IMR-90 (cell line): ENCODE results near the gene GRIA4.

ENCODE experiments used
- BHLHE40 ChIP-seq: fragments of 150-350 bp; IDR thresholded peaks from 2 replicates; pipeline ENCODE4 v1.6.1; 2016; ENCODE audit warnings: mild to moderate bottlenecking, low read depth, low read length
- CEBPB ChIP-seq: IDR thresholded peaks from 2 replicates; pipeline ENCODE4 v1.6.1; 2012; ENCODE audit warnings: low read depth, low read length, improper control_type of control experiment
- FOS ChIP-seq: fragments of 150-350 bp; IDR thresholded peaks from 2 replicates; pipeline ENCODE4 v1.6.1; 2016; ENCODE audit warnings: low read depth, low read length
- MAZ ChIP-seq: IDR thresholded peaks from 2 replicates; pipeline ENCODE4 v1.6.1; 2012; ENCODE audit warnings: low read depth, mild to moderate bottlenecking, low read length, improper control_type of control experiment, moderate library complexity, borderline replicate concordance
- POLR2A ChIP-seq: IDR thresholded peaks from 2 replicates; pipeline ENCODE4 v1.6.1; 2012; ENCODE audit warnings: mild to moderate bottlenecking, low read depth, low read length
- RAD21 ChIP-seq: IDR thresholded peaks from 2 replicates; pipeline ENCODE4 v1.6.1; 2012; ENCODE audit warnings: low read length, improper control_type of control experiment
- RFX5 ChIP-seq: IDR thresholded peaks from 2 replicates; pipeline ENCODE4 v1.8.0; 2012; ENCODE audit warnings: low read depth, mild to moderate bottlenecking, low read length, moderate library complexity
- SMC3 ChIP-seq: fragments of 150-350 bp; IDR thresholded peaks from 2 replicates; pipeline ENCODE4 v1.6.1; 2016; ENCODE audit warnings: low read depth, mild to moderate bottlenecking, antibody characterized with exemption, low read length, moderate library complexity
- TF ChIP-seq, protein P1 (sequence below): conservative IDR thresholded peaks from 2 replicates; pipeline ENCODE4 v1.5.1; 2012; ENCODE audit warnings: mild to moderate bottlenecking, low read depth, low read length, improper control_type of control experiment
- TF ChIP-seq, protein P2 (sequence below): fragments of 150-350 bp; IDR thresholded peaks from 2 replicates; pipeline ENCODE4 v1.6.1; 2017; ENCODE audit warnings: mild to moderate bottlenecking, antibody characterized with exemption, low read length, low read depth
- TF ChIP-seq, protein P3 (sequence below): fragments of 150-350 bp; IDR thresholded peaks from 2 replicates; pipeline ENCODE4 v1.6.1; 2016; ENCODE audit warnings: low read depth, mild to moderate bottlenecking, low read length, moderate library complexity, borderline replicate concordance

DNA sequence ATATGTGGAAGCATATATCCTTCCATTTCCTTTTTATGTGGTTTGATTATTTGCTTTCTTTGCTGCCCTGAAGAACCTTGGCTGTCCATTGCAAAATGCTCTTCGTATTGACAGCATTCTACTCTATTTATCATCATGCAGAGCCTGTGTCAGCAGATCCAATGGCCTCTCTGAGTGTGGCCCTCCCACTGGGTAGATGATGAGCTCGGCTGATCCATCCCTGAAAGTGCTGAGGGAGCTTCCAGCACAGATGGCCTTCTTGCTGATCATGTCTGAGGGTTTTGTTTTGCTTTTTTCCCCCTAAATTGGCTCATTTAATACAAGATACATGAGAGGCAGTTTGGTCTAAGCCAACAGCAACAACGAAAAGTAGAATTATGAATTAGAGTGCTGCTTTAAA lies 181.0 kb downstream of the GRIA4 start:
- TF ChIP-seq POLR2A (no peak), FOS (no peak), BHLHE40 (no peak), RFX5 (no peak), CEBPB (no peak), MAZ (no peak), RAD21 (no peak), SMC3 (no peak)
- TF ChIP-seq, protein P1, sequence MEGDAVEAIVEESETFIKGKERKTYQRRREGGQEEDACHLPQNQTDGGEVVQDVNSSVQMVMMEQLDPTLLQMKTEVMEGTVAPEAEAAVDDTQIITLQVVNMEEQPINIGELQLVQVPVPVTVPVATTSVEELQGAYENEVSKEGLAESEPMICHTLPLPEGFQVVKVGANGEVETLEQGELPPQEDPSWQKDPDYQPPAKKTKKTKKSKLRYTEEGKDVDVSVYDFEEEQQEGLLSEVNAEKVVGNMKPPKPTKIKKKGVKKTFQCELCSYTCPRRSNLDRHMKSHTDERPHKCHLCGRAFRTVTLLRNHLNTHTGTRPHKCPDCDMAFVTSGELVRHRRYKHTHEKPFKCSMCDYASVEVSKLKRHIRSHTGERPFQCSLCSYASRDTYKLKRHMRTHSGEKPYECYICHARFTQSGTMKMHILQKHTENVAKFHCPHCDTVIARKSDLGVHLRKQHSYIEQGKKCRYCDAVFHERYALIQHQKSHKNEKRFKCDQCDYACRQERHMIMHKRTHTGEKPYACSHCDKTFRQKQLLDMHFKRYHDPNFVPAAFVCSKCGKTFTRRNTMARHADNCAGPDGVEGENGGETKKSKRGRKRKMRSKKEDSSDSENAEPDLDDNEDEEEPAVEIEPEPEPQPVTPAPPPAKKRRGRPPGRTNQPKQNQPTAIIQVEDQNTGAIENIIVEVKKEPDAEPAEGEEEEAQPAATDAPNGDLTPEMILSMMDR: no peak
- TF ChIP-seq, protein P2, sequence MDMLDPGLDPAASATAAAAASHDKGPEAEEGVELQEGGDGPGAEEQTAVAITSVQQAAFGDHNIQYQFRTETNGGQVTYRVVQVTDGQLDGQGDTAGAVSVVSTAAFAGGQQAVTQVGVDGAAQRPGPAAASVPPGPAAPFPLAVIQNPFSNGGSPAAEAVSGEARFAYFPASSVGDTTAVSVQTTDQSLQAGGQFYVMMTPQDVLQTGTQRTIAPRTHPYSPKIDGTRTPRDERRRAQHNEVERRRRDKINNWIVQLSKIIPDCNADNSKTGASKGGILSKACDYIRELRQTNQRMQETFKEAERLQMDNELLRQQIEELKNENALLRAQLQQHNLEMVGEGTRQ: no peak
- TF ChIP-seq, protein P3, sequence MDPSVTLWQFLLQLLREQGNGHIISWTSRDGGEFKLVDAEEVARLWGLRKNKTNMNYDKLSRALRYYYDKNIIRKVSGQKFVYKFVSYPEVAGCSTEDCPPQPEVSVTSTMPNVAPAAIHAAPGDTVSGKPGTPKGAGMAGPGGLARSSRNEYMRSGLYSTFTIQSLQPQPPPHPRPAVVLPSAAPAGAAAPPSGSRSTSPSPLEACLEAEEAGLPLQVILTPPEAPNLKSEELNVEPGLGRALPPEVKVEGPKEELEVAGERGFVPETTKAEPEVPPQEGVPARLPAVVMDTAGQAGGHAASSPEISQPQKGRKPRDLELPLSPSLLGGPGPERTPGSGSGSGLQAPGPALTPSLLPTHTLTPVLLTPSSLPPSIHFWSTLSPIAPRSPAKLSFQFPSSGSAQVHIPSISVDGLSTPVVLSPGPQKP: no peak
